ENCODE results near the gene GRPEL1.
"Not testable (repeated sequence)": the region's sequence is repeated elsewhere in the genome, so short reads cannot be mapped to it uniquely, and the experiment has no call there.

GRPEL1 gene

GRCh38 chr4:7103031-7103606, 35.3 kb upstream of the GRPEL1 start:
- no peaks in the 10 kb centered on the region for H3K9me3 Mint-ChIP-seq
- H3K36me3 Mint-ChIP-seq (ENCODE audit: low read depth), result peaks cover 2% of the 10 kb centered on the region
- peak overlapping the region; percentile 78 for H3K27ac Mint-ChIP-seq
- peaks cover 19% of the 10 kb centered on the region for H3K4me1 Mint-ChIP-seq (ENCODE audit: low read depth)
- no peaks in the 10 kb centered on the region for H3K27me3 Mint-ChIP-seq
- peak; percentile 88 for DNase-seq
- peak overlapping the region; percentile 89 for H3K4me3 Mint-ChIP-seq

- DNase-seq; H3K36me3 Mint-ChIP-seq (ENCODE audit: low read depth); H3K9me3 Mint-ChIP-seq; H3K27ac Mint-ChIP-seq; H3K27me3 Mint-ChIP-seq: not testable (repeated sequence)
- H3K4me1 Mint-ChIP-seq (ENCODE audit: low read depth), result peaks cover 19% of the 10 kb centered on the region
- H3K4me3 Mint-ChIP-seq, result peak overlapping the region; percentile 89
These were observed 34.6 kb upstream of the GRPEL1 start for GRCh38 chr4:7102516-7102909.

- DNase-seq, result peak; percentile 73
- peak overlapping the region; percentile 89 for H3K4me3 Mint-ChIP-seq
- H3K27ac Mint-ChIP-seq, result no peak overlapping the region
- H3K36me3 Mint-ChIP-seq (ENCODE audit: low read depth), result peaks cover 2% of the 10 kb centered on the region
- H3K9me3 Mint-ChIP-seq, result no peaks in the 10 kb centered on the region
- no peaks in the 10 kb centered on the region for H3K27me3 Mint-ChIP-seq
- peaks cover 19% of the 10 kb centered on the region for H3K4me1 Mint-ChIP-seq (ENCODE audit: low read depth)
These were observed 34.0 kb upstream of the GRPEL1 start for GRCh38 chr4:7101692-7102515.

GRCh38 chr4:7096236-7096635, 28.4 kb upstream of the GRPEL1 start:
- no peaks in the 10 kb centered on the region for H3K9me3 Mint-ChIP-seq
- H3K27ac Mint-ChIP-seq, result no peak overlapping the region
- DNase-seq, result no peak
- H3K4me3 Mint-ChIP-seq, result no peak overlapping the region
- peaks cover 1% of the 10 kb centered on the region for H3K4me1 Mint-ChIP-seq (ENCODE audit: low read depth)
- peaks cover 6% of the 10 kb centered on the region for H3K27me3 Mint-ChIP-seq
- H3K36me3 Mint-ChIP-seq (ENCODE audit: low read depth), result no peaks in the 10 kb centered on the region

- Mint-ChIP-seq H3K36me3 (ENCODE audit: low read depth) (no peaks in the 10 kb centered on the region), H3K9me3 (no peaks in the 10 kb centered on the region), H3K4me1 (ENCODE audit: low read depth) (peaks cover 1% of the 10 kb centered on the region), H3K4me3 (no peak overlapping the region), H3K27ac (no peak overlapping the region), H3K27me3 (peaks cover 9% of the 10 kb centered on the region)
- no peak for DNase-seq
These were observed 27.8 kb upstream of the GRPEL1 start for GRCh38 chr4:7095611-7096155.

- Mint-ChIP-seq H3K4me3 (no peak overlapping the region), H3K27ac (no peak overlapping the region), H3K36me3 (ENCODE audit: low read depth) (no peaks in the 10 kb centered on the region), H3K9me3 (no peaks in the 10 kb centered on the region), H3K4me1 (ENCODE audit: low read depth) (peaks cover 1% of the 10 kb centered on the region), H3K27me3 (peaks cover 9% of the 10 kb centered on the region)
- no peak for DNase-seq
These were observed 27.1 kb upstream of the GRPEL1 start for GRCh38 chr4:7094916-7095315.

GRCh38 chr4:7092026-7092425, 24.2 kb upstream of the GRPEL1 start:
- H3K4me1 Mint-ChIP-seq (ENCODE audit: low read depth), result peaks cover 1% of the 10 kb centered on the region
- no peak overlapping the region for H3K27ac Mint-ChIP-seq
- peaks cover 33% of the 10 kb centered on the region for H3K27me3 Mint-ChIP-seq
- no peak for DNase-seq
- H3K36me3 Mint-ChIP-seq (ENCODE audit: low read depth), result no peaks in the 10 kb centered on the region
- no peaks in the 10 kb centered on the region for H3K9me3 Mint-ChIP-seq
- no peak overlapping the region for H3K4me3 Mint-ChIP-seq

GRCh38 chr4:7089213-7089986, 21.5 kb upstream of the GRPEL1 start:
- no peaks in the 10 kb centered on the region for H3K9me3 Mint-ChIP-seq
- no peak overlapping the region for H3K27ac Mint-ChIP-seq
- peaks cover 52% of the 10 kb centered on the region for H3K27me3 Mint-ChIP-seq
- peaks cover 1% of the 10 kb centered on the region for H3K4me1 Mint-ChIP-seq (ENCODE audit: low read depth)
- no peak for DNase-seq
- no peak overlapping the region for H3K4me3 Mint-ChIP-seq
- H3K36me3 Mint-ChIP-seq (ENCODE audit: low read depth), result no peaks in the 10 kb centered on the region

- H3K27me3 Mint-ChIP-seq, result peaks cover 64% of the 10 kb centered on the region
- DNase-seq, result no peak
- no peak overlapping the region for H3K4me3 Mint-ChIP-seq
- H3K4me1 Mint-ChIP-seq (ENCODE audit: low read depth), result no peaks in the 10 kb centered on the region
- H3K9me3 Mint-ChIP-seq, result no peaks in the 10 kb centered on the region
- no peak overlapping the region for H3K27ac Mint-ChIP-seq
- no peaks in the 10 kb centered on the region for H3K36me3 Mint-ChIP-seq (ENCODE audit: low read depth)
These were observed 19.2 kb upstream of the GRPEL1 start for GRCh38 chr4:7087036-7087435.

GRCh38 chr4:7086384-7086783, 18.5 kb upstream of the GRPEL1 start:
- Mint-ChIP-seq H3K9me3 (no peaks in the 10 kb centered on the region), H3K27me3 (peaks cover 70% of the 10 kb centered on the region), H3K4me3 (no peak overlapping the region), H3K4me1 (ENCODE audit: low read depth) (no peaks in the 10 kb centered on the region), H3K27ac (no peak overlapping the region), H3K36me3 (ENCODE audit: low read depth) (no peaks in the 10 kb centered on the region)
- no peak for DNase-seq

- not testable (repeated sequence) for H3K4me3 Mint-ChIP-seq; H3K27ac Mint-ChIP-seq; H3K4me1 Mint-ChIP-seq (ENCODE audit: low read depth); H3K36me3 Mint-ChIP-seq (ENCODE audit: low read depth); H3K9me3 Mint-ChIP-seq; DNase-seq
- H3K27me3 Mint-ChIP-seq, result peaks cover 64% of the 10 kb centered on the region
These were observed 16.7 kb upstream of the GRPEL1 start for GRCh38 chr4:7084564-7084961.

- Mint-ChIP-seq H3K27ac (no peak overlapping the region), H3K27me3 (peaks cover 61% of the 10 kb centered on the region), H3K36me3 (ENCODE audit: low read depth) (no peaks in the 10 kb centered on the region), H3K9me3 (no peaks in the 10 kb centered on the region), H3K4me3 (no peak overlapping the region), H3K4me1 (ENCODE audit: low read depth) (no peaks in the 10 kb centered on the region)
- no peak for DNase-seq
These were observed 16.0 kb upstream of the GRPEL1 start for GRCh38 chr4:7083597-7084563.

- peaks cover 33% of the 10 kb centered on the region for H3K27me3 Mint-ChIP-seq
- not testable (repeated sequence) for H3K9me3 Mint-ChIP-seq; H3K36me3 Mint-ChIP-seq (ENCODE audit: low read depth); H3K4me3 Mint-ChIP-seq; H3K27ac Mint-ChIP-seq; H3K4me1 Mint-ChIP-seq (ENCODE audit: low read depth); DNase-seq
These were observed 12.0 kb upstream of the GRPEL1 start for GRCh38 chr4:7079909-7080308.

- H3K9me3 Mint-ChIP-seq; H3K27ac Mint-ChIP-seq; H3K36me3 Mint-ChIP-seq (ENCODE audit: low read depth); H3K4me1 Mint-ChIP-seq (ENCODE audit: low read depth); H3K4me3 Mint-ChIP-seq; DNase-seq: not testable (repeated sequence)
- H3K27me3 Mint-ChIP-seq, result peaks cover 29% of the 10 kb centered on the region
These were observed 11.6 kb upstream of the GRPEL1 start for GRCh38 chr4:7079483-7079882.

Measured in activated T-cell treated with anti-CD3 and anti-CD28 coated beads, Interleukin-2, amount 50 U/mL, for 24 hours (primary cell).